ENCODE data around the gene BCL11B. TPM values are rescaled to one million over a fixed set of nuclear protein-coding genes. Genes with fewer than 3 reads are reported as not detected.

The BCL11B gene
- polyA plus RNA-seq, 1 experiment: not detected

GRCh38 chr14:99286761-99287160 lies 14.8 kb upstream of the BCL11B start:
- ChIA-PET POLR2A (interaction anchor here (0.6 kb wide), 1 partner anchor 140 kb away, joined by 3 read pairs; no protein-coding TSS in a partner anchor), CTCF (interaction anchor here (1.4 kb wide), 1 partner anchor 33 kb away, joined by 3 read pairs; no protein-coding TSS in a partner anchor)
- Histone ChIP-seq H3K27me3 (ENCODE audit: control insufficient read depth, insufficient read depth, low read length) (no peaks in the 10 kb centered on the region), H3K36me3 (ENCODE audit: control insufficient read depth, insufficient read depth, low read length) (no peaks in the 10 kb centered on the region), H3K4me3 (ENCODE audit: low read depth, low read length) (no peak overlapping the region)
- no peak for DNase-seq (ENCODE audit: low read depth)
- no peak for TF ChIP-seq CTCF (IDR thresholded peaks at IDR 0.05; ENCODE audit: insufficient read depth, low read depth, low read length)

- Histone ChIP-seq H3K27me3 (ENCODE audit: control insufficient read depth, insufficient read depth, low read length) (no peaks in the 10 kb centered on the region; the same call in 1 of the 2 replicates), H3K36me3 (ENCODE audit: control insufficient read depth, insufficient read depth, low read length) (no peaks in the 10 kb centered on the region), H3K4me3 (ENCODE audit: low read depth, low read length) (no peak overlapping the region)
- CTCF ChIA-PET: no interaction called here
- no peak for DNase-seq (ENCODE audit: low read depth)
- POLR2A ChIA-PET: no interaction called here
- TF ChIP-seq CTCF (IDR thresholded peaks at IDR 0.05; ENCODE audit: insufficient read depth, low read depth, low read length): no peak
These were observed 12.4 kb upstream of the BCL11B start for GRCh38 chr14:99284254-99285004.

GRCh38 chr14:99282261-99283050 lies 10.5 kb upstream of the BCL11B start:
- H3K4me3 ChIP-seq (ENCODE audit: low read depth, low read length): no peak overlapping the region
- POLR2A ChIA-PET: no interaction called here
- CTCF ChIA-PET: no interaction called here
- no peak for DNase-seq (ENCODE audit: low read depth)
- no peaks in the 10 kb centered on the region; the same call in 1 of the 2 replicates for H3K27me3 ChIP-seq (ENCODE audit: control insufficient read depth, insufficient read depth, low read length)
- no peak for TF ChIP-seq CTCF (IDR thresholded peaks at IDR 0.05; ENCODE audit: insufficient read depth, low read depth, low read length)
- no peaks in the 10 kb centered on the region for H3K36me3 ChIP-seq (ENCODE audit: control insufficient read depth, insufficient read depth, low read length)

GRCh38 chr14:99281396-99281795 lies 9.4 kb upstream of the BCL11B start:
- TF ChIP-seq CTCF (IDR thresholded peaks at IDR 0.05; ENCODE audit: insufficient read depth, low read depth, low read length): no peak
- Histone ChIP-seq H3K27me3 (ENCODE audit: control insufficient read depth, insufficient read depth, low read length) (no peaks in the 10 kb centered on the region; the same call in 1 of the 2 replicates), H3K36me3 (ENCODE audit: control insufficient read depth, insufficient read depth, low read length) (no peaks in the 10 kb centered on the region), H3K4me3 (ENCODE audit: low read depth, low read length) (no peak overlapping the region)
- ChIA-PET CTCF (no interaction called here), POLR2A (no interaction called here)
- DNase-seq (ENCODE audit: low read depth): no peak

- POLR2A ChIA-PET: no interaction called here
- no peaks in the 10 kb centered on the region; the same call in none of the 2 replicates for H3K27me3 ChIP-seq (ENCODE audit: control insufficient read depth, insufficient read depth, low read length)
- H3K36me3 ChIP-seq (ENCODE audit: control insufficient read depth, insufficient read depth, low read length): no peaks in the 10 kb centered on the region
- no peak for DNase-seq (ENCODE audit: low read depth)
- no peak for TF ChIP-seq CTCF (IDR thresholded peaks at IDR 0.05; ENCODE audit: insufficient read depth, low read depth, low read length)
- CTCF ChIA-PET: no interaction called here
- H3K4me3 ChIP-seq (ENCODE audit: low read depth, low read length): no peak overlapping the region
These were observed 8.9 kb upstream of the BCL11B start for GRCh38 chr14:99280852-99281251.

Data from BJ (cell line).